Upper lobe of left lung (tissue), 6 donors: Measurements from ENCODE around the gene ZNF630. TPM values are rescaled to one million over a fixed set of nuclear protein-coding genes. Genes with fewer than 3 reads are reported as not detected.
"Not testable (repeated sequence)": the region's sequence is repeated elsewhere in the genome, so short reads cannot be mapped to it uniquely, and the experiment has no call there.

Experiments used
- ATAC-seq, 2 donors: fragments of 200-7000 bp; cut with Tn5 transposase; one replicate each; pipeline ENCODE4 v1.9.1; 2022; ENCODE audit warnings: mild to moderate bottlenecking in 2 of 2, moderate library complexity in 2 of 2; ENCODE audit not compliant: low FRiP score in 2 of 2
- DNase-seq, 2 donors: peaks; one replicate each; pipeline ENCODE4 v3.0.0-alpha.2; 2019 to 2020
- H3K27ac ChIP-seq, 4 donors: fragments of 200-600 bp; sonication (generic); one replicate each; pipeline ENCODE4 v1.5.1; 2016 to 2019
- H3K27me3 ChIP-seq, 4 donors: fragments of 200-600 bp; sonication (generic); one replicate each; pipeline ENCODE4 v1.5.1; 2017 to 2019
- H3K36me3 ChIP-seq, 4 donors: fragments of 200-600 bp; sonication (generic); one replicate each; pipeline ENCODE4 v1.5.1; 2016 to 2019
- H3K4me1 ChIP-seq, 4 donors: fragments of 200-600 bp; sonication (generic); one replicate each; pipeline ENCODE4 v1.5.1; 2018 to 2019
- H3K4me3 ChIP-seq, 4 donors: fragments of 200-600 bp; sonication (generic); one replicate each; pipeline ENCODE4 v1.5.1; 2017 to 2019; ENCODE audit warnings: mild to moderate bottlenecking in 2 of 4, moderate library complexity in 1 of 4
- H3K9me3 ChIP-seq, 4 donors: fragments of 200-600 bp; sonication (generic); one replicate each; pipeline ENCODE4 v1.5.1; 2018 to 2019
- CTCF ChIP-seq, 6 experiments: fragments of 450-650 bp in 4 of 6; fragments of 200-600 bp in 2 of 6; sonication (generic) in 2 of 6; IDR thresholded peaks; one replicate each; pipeline ENCODE4 v1.5.1; 2016 to 2019; ENCODE audit warnings: antibody characterized with exemption in 6 of 6
- EP300 ChIP-seq, 4 donors: sonication (generic); formaldehyde crosslinking; IDR thresholded peaks; one replicate each; pipeline ENCODE4 v1.5.1; 2017; ENCODE audit warnings: antibody characterized with exemption in 4 of 4, control low read depth in 2 of 4
- POLR2A ChIP-seq, 4 donors: fragments of 450-650 bp; IDR thresholded peaks; one replicate each; pipeline ENCODE4 v1.5.1; 2016 to 2017; ENCODE audit warnings: antibody characterized with exemption in 4 of 4, mild to moderate bottlenecking in 2 of 4
- POLR2AphosphoS5 ChIP-seq, 2 donors: sonication (generic); formaldehyde crosslinking; IDR thresholded peaks; one replicate each; pipeline ENCODE4 v1.5.1; 2017; ENCODE audit warnings: antibody characterized with exemption in 2 of 2
- WGBS, 2 donors: methylation state at CpG; one replicate each; pipeline ENCODE4 v1.1.5; 2017 to 2018; 5-methylcytosine and 5-hydroxymethylcytosine counted together
- total RNA-seq, 6 donors: library from RNA; depleted of rRNA in 4 of 6; stranded (reverse); fragments of >200 nt in 4 of 6; gene quantifications; one replicate each; pipeline versions ENCODE4 v1.1.0 to v1.2.1, GENCODE V29; 2016 to 2021
- donor health status: DM: no; HTN: no; CAD: no; lungs with moderate emphysema.
- donor health status: DM: no; HTN: yes; CAD: no; lungs with severe emphysema.

The ZNF630 gene
- total RNA-seq, 6 donors from 2014 or later, result 1.1 to 25.1 (median 3.7) TPM

- Histone ChIP-seq H3K9me3 (peaks cover 0 to 4% (median 0%) of the 10 kb centered on the region in 4 donors), H3K4me1 (peaks cover 0 to 11% (median 0%) of the 10 kb centered on the region in 4 donors), H3K36me3 (no peaks in the 10 kb centered on the region), H3K27me3 (no peaks in the 10 kb centered on the region), H3K4me3 (peak overlapping the region in 2 of 4 donors; percentile 55 to 58), H3K27ac (peak overlapping the region in 3 of 4 donors; percentile 86 to 94 (median 93))
- no peak for ATAC-seq
- DNase-seq, result no peak
- 36 to 53% methylated on average over 3 of the region's 3 CpGs for WGBS, 2 donors
- TF ChIP-seq CTCF (IDR thresholded peaks at IDR 0.05), result no peak
- TF ChIP-seq EP300 (IDR thresholded peaks at IDR 0.05), result no peak
- no peak for TF ChIP-seq POLR2A (IDR thresholded peaks at IDR 0.05)
- no peak for TF ChIP-seq POLR2AphosphoS5 (IDR thresholded peaks at IDR 0.05)
These were observed 49.3 kb downstream of the ZNF630 start for GRCh38 chrX:48022100-48022499.

GRCh38 chrX:48021026-48021900 lies 50.2 kb downstream of the ZNF630 start:
- H3K27ac ChIP-seq, result peak overlapping the region; percentile 86 to 94 (median 90)
- H3K4me3 ChIP-seq, result peak overlapping the region; percentile 25 to 58 (median 46)
- H3K36me3 ChIP-seq, result no peaks in the 10 kb centered on the region
- TF ChIP-seq POLR2A (IDR thresholded peaks at IDR 0.05) (no peak), POLR2AphosphoS5 (IDR thresholded peaks at IDR 0.05) (peak in 1 of 2 donors; percentile 16)
- DNase-seq (peak in 1 of 2 donors; percentile 45), ATAC-seq (peak; percentile 88 to 94)
- WGBS, 2 donors, result 1 to 35% methylated on average over 30 of the region's 30 CpGs
- H3K4me1 ChIP-seq, result peaks cover 0 to 9% (median 0%) of the 10 kb centered on the region in 4 donors
- no peaks in the 10 kb centered on the region for H3K27me3 ChIP-seq
- H3K9me3 ChIP-seq, result peaks cover 0 to 4% (median 0%) of the 10 kb centered on the region in 4 donors

- not testable (repeated sequence) for H3K27me3 ChIP-seq, H3K4me1 ChIP-seq, DNase-seq, H3K9me3 ChIP-seq, H3K36me3 ChIP-seq, ATAC-seq
- Histone ChIP-seq H3K4me3 (peak overlapping the region in 3 of 4 donors; percentile 36 to 58 (median 55)), H3K27ac (peak overlapping the region in 2 of 4 donors; percentile 86 to 93)
- WGBS, 2 donors, result 47 to 67% methylated on average over 11 of the region's 11 CpGs
These were observed 51.0 kb downstream of the ZNF630 start for GRCh38 chrX:48020472-48020871.

GRCh38 chrX:48019892-48020291 lies 51.5 kb downstream of the ZNF630 start:
- DNase-seq, H3K36me3 ChIP-seq, H3K4me1 ChIP-seq, H3K27ac ChIP-seq, H3K4me3 ChIP-seq, H3K9me3 ChIP-seq, ATAC-seq, H3K27me3 ChIP-seq: not testable (repeated sequence)
- WGBS, 2 donors, result no CpG with 5 or more reads among the region's 1 CpG

GRCh38 chrX:48016583-48017310 lies 54.7 kb downstream of the ZNF630 start:
- not testable (repeated sequence) for H3K36me3 ChIP-seq

GRCh38 chrX:48009445-48009960 lies 61.9 kb downstream of the ZNF630 start:
- not testable (repeated sequence) for H3K27me3 ChIP-seq, H3K4me1 ChIP-seq, H3K9me3 ChIP-seq, H3K4me3 ChIP-seq, DNase-seq, H3K36me3 ChIP-seq, H3K27ac ChIP-seq
- no CpG with 5 or more reads among the region's 2 CpGs for WGBS, 2 donors
- ATAC-seq, result peak in 1 of 2 donors; percentile 6

More at GRCh38 chrX:48016583-48017310, 54.7 kb downstream of the ZNF630 start:
- peak in 1 of 2 donors; percentile 59 for DNase-seq
- H3K4me1 ChIP-seq, H3K27me3 ChIP-seq, H3K4me3 ChIP-seq, H3K27ac ChIP-seq, ATAC-seq, H3K9me3 ChIP-seq: not testable (repeated sequence)
- 100% methylated on average over 4 of the region's 46 CpGs; no CpG with 5 or more reads in 1 of the 2 donors for WGBS, 2 donors

Other genes with a start within 250 kb of the ZNF630 start
- 10 to 100 TPM in 2 of 6 donors, 1 to 10 TPM in 4; 3.2 to 22.0 (median 9.0) TPM for gene ZNF81, start 234.7 kb downstream of the ZNF630 start, total RNA-seq
- gene ZNF182, start 67.7 kb downstream of the ZNF630 start, total RNA-seq, result 10 to 100 TPM in 2 of 6 donors, 1 to 10 TPM in 4; 4.5 to 13.6 (median 5.0) TPM
- not detected for gene SPACA5, start 64.7 kb downstream of the ZNF630 start, total RNA-seq
- gene SPACA5B, start 59.0 kb upstream of the ZNF630 start, total RNA-seq, result not detected
- gene SSX5, start 125.2 kb upstream of the ZNF630 start, total RNA-seq, result not detected
- gene SSX1, start 183.8 kb upstream of the ZNF630 start, total RNA-seq, result not detected